ENCODE measurements around the gene SLC10A1. TPM values are rescaled to one million over a fixed set of nuclear protein-coding genes. Genes with fewer than 3 reads are reported as not detected.

Gene SLC10A1
- total and polyA plus RNA-seq, 2 experiments from 2014 or later: not detected

GRCh38 chr14:69828879-69829278, 31.8 kb upstream of the SLC10A1 start:
- H3K4me1 ChIP-seq (ENCODE audit: insufficient read depth): no peaks in the 10 kb centered on the region
- H3K4me2 ChIP-seq (ENCODE audit: unreplicated experiment): no peak overlapping the region
- no peaks in the 10 kb centered on the region for H3K9me3 ChIP-seq (ENCODE audit: low read depth)
- H3K36me3 ChIP-seq (ENCODE audit: low read depth): no peaks in the 10 kb centered on the region
- in situ Hi-C loops (cut with MboI): loop anchor here (10.0 kb wide), 1 partner anchor 196 kb away; no protein-coding TSS in a partner anchor
- no peaks in the 10 kb centered on the region for H3F3A ChIP-seq (ENCODE audit: insufficient read depth)
- no peaks in the 10 kb centered on the region for H3K27me3 ChIP-seq (replicated peaks; ENCODE audit: insufficient read depth)
- H4K20me1 ChIP-seq (ENCODE audit: insufficient read depth): no peaks in the 10 kb centered on the region
- no peaks in the 10 kb centered on the region for H3K9me2 ChIP-seq (ENCODE audit: insufficient read depth)
- TF ChIP-seq EZH2 (IDR thresholded peaks at IDR 0.05; ENCODE audit: insufficient read depth, poor library complexity, severe bottlenecking) (no peak), EZH2phosphoT487 (IDR thresholded peaks at IDR 0.05; ENCODE audit: insufficient read depth, low read depth) (no peak)
- no peak for DNase-seq
- H2AFZ ChIP-seq: no peak overlapping the region
- no peak overlapping the region for H3K9ac ChIP-seq
- H3K27ac ChIP-seq: no peak overlapping the region
- 61 to 63% methylated on average over 4 of the region's 4 CpGs for WGBS, 2 experiments (ENCODE audit: low coverage in 1 of 2, low lambda C conversion rate in 2 of 2, missing lambda C conversion rate in 2 of 2)
- H3K79me2 ChIP-seq (ENCODE audit: insufficient read depth): no peaks in the 10 kb centered on the region
- no peak overlapping the region for H3K4me3 ChIP-seq

GRCh38 chr14:69828354-69828753, 31.3 kb upstream of the SLC10A1 start:
- H3K27ac ChIP-seq: no peak overlapping the region
- no peak overlapping the region for H2AFZ ChIP-seq
- H4K20me1 ChIP-seq (ENCODE audit: insufficient read depth): no peaks in the 10 kb centered on the region
- no peaks in the 10 kb centered on the region for H3K79me2 ChIP-seq (ENCODE audit: insufficient read depth)
- DNase-seq: no peak
- TF ChIP-seq EZH2phosphoT487 (IDR thresholded peaks at IDR 0.05; ENCODE audit: insufficient read depth, low read depth) (no peak), EZH2 (IDR thresholded peaks at IDR 0.05; ENCODE audit: insufficient read depth, poor library complexity, severe bottlenecking) (no peak)
- H3F3A ChIP-seq (ENCODE audit: insufficient read depth): no peaks in the 10 kb centered on the region
- in situ Hi-C loops (cut with MboI): loop anchor here (10.0 kb wide), 1 partner anchor 196 kb away; no protein-coding TSS in a partner anchor
- no peak overlapping the region for H3K4me3 ChIP-seq
- no peaks in the 10 kb centered on the region for H3K27me3 ChIP-seq (replicated peaks; ENCODE audit: insufficient read depth)
- no peak overlapping the region for H3K4me2 ChIP-seq (ENCODE audit: unreplicated experiment)
- 72 to 77% methylated on average over 3 of the region's 3 CpGs for WGBS, 2 experiments (ENCODE audit: low coverage in 1 of 2, low lambda C conversion rate in 2 of 2, missing lambda C conversion rate in 2 of 2)
- no peaks in the 10 kb centered on the region for H3K9me2 ChIP-seq (ENCODE audit: insufficient read depth)
- H3K4me1 ChIP-seq (ENCODE audit: insufficient read depth): no peaks in the 10 kb centered on the region
- H3K9ac ChIP-seq: no peak overlapping the region
- no peaks in the 10 kb centered on the region for H3K9me3 ChIP-seq (ENCODE audit: low read depth)
- H3K36me3 ChIP-seq (ENCODE audit: low read depth): no peaks in the 10 kb centered on the region

GRCh38 chr14:69827560-69827959, 30.5 kb upstream of the SLC10A1 start:
- H3K27ac ChIP-seq: no peak overlapping the region
- no peak overlapping the region for H3K4me2 ChIP-seq (ENCODE audit: unreplicated experiment)
- in situ Hi-C loops (cut with MboI): loop anchor here (10.0 kb wide), 1 partner anchor 197 kb away; no protein-coding TSS in a partner anchor
- H3K9me3 ChIP-seq (ENCODE audit: low read depth): no peaks in the 10 kb centered on the region
- no peaks in the 10 kb centered on the region for H3K9me2 ChIP-seq (ENCODE audit: insufficient read depth)
- H3K36me3 ChIP-seq (ENCODE audit: low read depth): no peaks in the 10 kb centered on the region
- H3F3A ChIP-seq (ENCODE audit: insufficient read depth): no peaks in the 10 kb centered on the region
- no peaks in the 10 kb centered on the region for H3K79me2 ChIP-seq (ENCODE audit: insufficient read depth)
- H3K9ac ChIP-seq: no peak overlapping the region
- no peaks in the 10 kb centered on the region for H3K4me1 ChIP-seq (ENCODE audit: insufficient read depth)
- no peaks in the 10 kb centered on the region for H3K27me3 ChIP-seq (replicated peaks; ENCODE audit: insufficient read depth)
- H4K20me1 ChIP-seq (ENCODE audit: insufficient read depth): no peaks in the 10 kb centered on the region
- TF ChIP-seq EZH2 (IDR thresholded peaks at IDR 0.05; ENCODE audit: insufficient read depth, poor library complexity, severe bottlenecking): no peak
- H3K4me3 ChIP-seq: no peak overlapping the region
- H2AFZ ChIP-seq: no peak overlapping the region
- WGBS, 2 experiments (ENCODE audit: low coverage in 1 of 2, low lambda C conversion rate in 2 of 2, missing lambda C conversion rate in 2 of 2): 33 to 39% methylated on average over 4 of the region's 4 CpGs
- DNase-seq: no peak

- Histone ChIP-seq H3K4me3 (no peak overlapping the region), H3K9ac (no peak overlapping the region), H3K9me2 (ENCODE audit: insufficient read depth) (no peaks in the 10 kb centered on the region), H2AFZ (no peak overlapping the region), H3K27ac (no peak overlapping the region), H3K9me3 (ENCODE audit: low read depth) (no peaks in the 10 kb centered on the region), H4K20me1 (ENCODE audit: insufficient read depth) (no peaks in the 10 kb centered on the region), H3K79me2 (ENCODE audit: insufficient read depth) (no peaks in the 10 kb centered on the region), H3K4me2 (ENCODE audit: unreplicated experiment) (no peak overlapping the region), H3F3A (ENCODE audit: insufficient read depth) (no peaks in the 10 kb centered on the region), H3K27me3 (replicated peaks; ENCODE audit: insufficient read depth) (no peaks in the 10 kb centered on the region), H3K4me1 (ENCODE audit: insufficient read depth) (no peaks in the 10 kb centered on the region), H3K36me3 (ENCODE audit: low read depth) (no peaks in the 10 kb centered on the region)
- WGBS, 2 experiments (ENCODE audit: low coverage in 1 of 2, low lambda C conversion rate in 2 of 2, missing lambda C conversion rate in 2 of 2): 34 to 36% methylated on average over 6 of the region's 6 CpGs
- no peak for DNase-seq
- in situ Hi-C loops (cut with MboI): loop anchor here (10.0 to 25.0 kb wide), 2 partner anchors 202 to 490 kb away; no protein-coding TSS in a partner anchor
- TF ChIP-seq EZH2 (IDR thresholded peaks at IDR 0.05; ENCODE audit: insufficient read depth, poor library complexity, severe bottlenecking) (no peak), EZH2phosphoT487 (IDR thresholded peaks at IDR 0.05; ENCODE audit: insufficient read depth, low read depth) (no peak)
These were observed 25.4 kb upstream of the SLC10A1 start for GRCh38 chr14:69822456-69822855.

- no peak overlapping the region for H3K27ac ChIP-seq
- in situ Hi-C loops (cut with MboI): loop anchor here (10.0 to 25.0 kb wide), 2 partner anchors 204 to 491 kb away; no protein-coding TSS in a partner anchor
These were observed 23.9 kb upstream of the SLC10A1 start for GRCh38 chr14:69820991-69821390.

More at GRCh38 chr14:69820991-69821390, 23.9 kb upstream of the SLC10A1 start:
- peaks cover 10% of the 10 kb centered on the region; the same call in 1 of the 2 replicates for H3K27me3 ChIP-seq (replicated peaks; ENCODE audit: insufficient read depth)
- H3K4me2 ChIP-seq (ENCODE audit: unreplicated experiment): no peak overlapping the region
- no peaks in the 10 kb centered on the region for H3K4me1 ChIP-seq (ENCODE audit: insufficient read depth)
- no peak overlapping the region for H2AFZ ChIP-seq
- no peaks in the 10 kb centered on the region for H4K20me1 ChIP-seq (ENCODE audit: insufficient read depth)
- no peak overlapping the region for H3K4me3 ChIP-seq
- DNase-seq: no peak
- TF ChIP-seq EZH2 (IDR thresholded peaks at IDR 0.05; ENCODE audit: insufficient read depth, poor library complexity, severe bottlenecking): no peak
- no peak for TF ChIP-seq EZH2phosphoT487 (IDR thresholded peaks at IDR 0.05; ENCODE audit: insufficient read depth, low read depth)
- H3K36me3 ChIP-seq (ENCODE audit: low read depth): no peaks in the 10 kb centered on the region
- no peaks in the 10 kb centered on the region for H3F3A ChIP-seq (ENCODE audit: insufficient read depth)
- no peaks in the 10 kb centered on the region for H3K9me3 ChIP-seq (ENCODE audit: low read depth)
- H3K9me2 ChIP-seq (ENCODE audit: insufficient read depth): no peaks in the 10 kb centered on the region
- no peaks in the 10 kb centered on the region for H3K79me2 ChIP-seq (ENCODE audit: insufficient read depth)
- H3K9ac ChIP-seq: no peak overlapping the region
- 29 to 31% methylated on average over 2 of the region's 2 CpGs for WGBS, 2 experiments (ENCODE audit: low coverage in 1 of 2, low lambda C conversion rate in 2 of 2, missing lambda C conversion rate in 2 of 2)

Data from GM23248 (cell line).